HepG2 (cell line): ENCODE measurements around the gene SPSB2. TPM values are rescaled to one million over a fixed set of nuclear protein-coding genes. Genes with fewer than 3 reads are reported as not detected.

Source experiments
- ATAC-seq: fragments of 200-7000 bp; cut with Tn5 transposase; 3 replicates; pipeline ENCODE4 v1.9.1; 2020; ENCODE audit warnings: mild to moderate bottlenecking, moderate library complexity
- BruUV-seq: library from RNA; stranded (reverse); fragments of 400-500 nt; replicated peaks from 2 replicates; lab custom pipeline; 2021; lab: Mats Ljungman, UMichigan
- CTCF ChIA-PET: fragments of 300-600 bp; formaldehyde crosslinking; extraction: SDS; loops from one replicate; lab custom pipeline; 2021; ENCODE audit warnings: low total read pairs, inconsistent platforms, low intra/inter-chr PET ratio; lab: Yijun Ruan, JAX
- POLR2A ChIA-PET: fragments of 350-600 bp; sonication (Branson Sonifier 250); formaldehyde crosslinking; loops from one replicate; lab custom pipeline; 2020; ENCODE audit warnings: antibody characterized with exemption, inconsistent platforms; lab: Yijun Ruan, JAX
- DNase-seq: peaks from one replicate; pipeline ENCODE4 v3.0.0-alpha.2; 2015; ENCODE audit warnings: low spot score
- FAIRE-seq: peaks from 3 replicates; lab custom pipeline; 2011; peaks lifted over from hg19 to GRCh38; lab: Jason Lieb, UNC
- H2AFZ ChIP-seq: one replicate; pipeline ENCODE4 v1.6.1; 2011; ENCODE audit warnings: low read length, inconsistent platforms
- H3K27ac ChIP-seq: fragments of 300-600 bp; 3 replicates; pipeline ENCODE4 v1.8.0; 2011; ENCODE audit warnings: mixed run types, mild to moderate bottlenecking, mixed read lengths, low read length, inconsistent platforms; ENCODE audit not compliant: insufficient read depth; ENCODE audit errors: extremely low read length
- H3K27me3 ChIP-seq, 2 experiments: fragments of 200-600 bp in 1 of 2; 2 replicates in 1 of 2; 3 replicates in 1 of 2; pipeline versions ENCODE4 v1.6.0 to v1.8.0; 2011; ENCODE audit warnings: low read length in 2 of 2, mild to moderate bottlenecking in 2 of 2, moderate library complexity in 2 of 2, inconsistent platforms in 1 of 2; ENCODE audit not compliant: insufficient read depth in 2 of 2, control insufficient read depth in 1 of 2
- H3K36me3 ChIP-seq, 2 experiments: fragments of 200-600 bp in 1 of 2; replicated peaks in 1 of 2; 2 replicates in 1 of 2; 3 replicates in 1 of 2; pipeline versions ENCODE4 v1.5.1 to v1.8.0; 2011; ENCODE audit warnings: low read length in 2 of 2, inconsistent platforms in 1 of 2; ENCODE audit not compliant: insufficient read depth in 2 of 2, control insufficient read depth in 1 of 2
- H3K4me1 ChIP-seq: 2 replicates; pipeline ENCODE4 v1.5.1; 2012; ENCODE audit warnings: low read length, inconsistent platforms; ENCODE audit not compliant: insufficient read depth
- H3K4me2 ChIP-seq: 2 replicates; pipeline ENCODE4 v1.6.0; 2011; ENCODE audit warnings: low read depth, low read length, inconsistent platforms
- H3K4me3 ChIP-seq, 3 experiments: fragments of 200-600 bp in 1 of 3; sonication (generic), shearing (Covaris generic) in 1 of 3; replicated peaks in 1 of 3; 2 replicates each; pipeline ENCODE4 v1.5.1; 2011 to 2016; ENCODE audit warnings: low read length in 3 of 3, inconsistent platforms in 2 of 3, low read depth in 2 of 3, mild to moderate bottlenecking in 2 of 3, control low read depth in 1 of 3, mixed read lengths in 1 of 3; ENCODE audit not compliant: insufficient read depth in 1 of 3
- H3K79me2 ChIP-seq: one replicate; pipeline ENCODE4 v1.6.1; 2011; ENCODE audit warnings: low read length, inconsistent platforms; ENCODE audit not compliant: insufficient read depth
- H3K9ac ChIP-seq: 2 replicates; pipeline ENCODE4 v1.6.0; 2011; ENCODE audit warnings: mild to moderate bottlenecking, low read depth, low read length, inconsistent platforms; ENCODE audit not compliant: insufficient read depth
- H3K9me3 ChIP-seq: 2 replicates; pipeline ENCODE4 v1.5.1; 2012; ENCODE audit warnings: mild to moderate bottlenecking, low read length
- H4K20me1 ChIP-seq: 2 replicates; pipeline ENCODE4 v1.6.0; 2011; ENCODE audit warnings: inconsistent platforms, mild to moderate bottlenecking, low read length, moderate library complexity; ENCODE audit not compliant: insufficient read depth
- AKAP8 ChIP-seq: sonication (generic); formaldehyde crosslinking; IDR thresholded peaks from 2 replicates; pipeline ENCODE4 v1.5.1; 2020; ENCODE audit warnings: mild to moderate bottlenecking, missing genetic modification reagents
- KDM1A ChIP-seq: IDR thresholded peaks from 2 replicates; pipeline ENCODE4 v1.6.1; 2016; ENCODE audit warnings: missing compliant biosample characterization
- NR1H2 ChIP-seq: sonication (generic); formaldehyde crosslinking; IDR thresholded peaks from 2 replicates; pipeline ENCODE4 v1.8.1; 2022; ENCODE audit warnings: low read depth, missing genetic modification reagents, borderline replicate concordance
- SAP130 ChIP-seq: IDR thresholded peaks from 2 replicates; pipeline ENCODE4 v1.6.1; 2016; ENCODE audit warnings: low read depth
- SP2 ChIP-seq: sonication (generic); formaldehyde crosslinking; IDR thresholded peaks from 2 replicates; pipeline ENCODE4 v1.5.1; 2020; ENCODE audit warnings: mild to moderate bottlenecking, missing genetic modification reagents
- ZBTB7A ChIP-seq: sonication (generic); formaldehyde crosslinking; IDR thresholded peaks from 2 replicates; pipeline ENCODE4 v1.8.0; 2022; ENCODE audit warnings: mild to moderate bottlenecking, missing genetic modification reagents
- ZMAT3 ChIP-seq: sonication (generic); formaldehyde crosslinking; conservative IDR thresholded peaks from 2 replicates; pipeline ENCODE4 v1.7.0; 2021; ENCODE audit warnings: missing genetic modification reagents
- ZNF121 ChIP-seq: sonication (generic); formaldehyde crosslinking; IDR thresholded peaks from 2 replicates; pipeline ENCODE4 v1.5.0; 2020; ENCODE audit warnings: mild to moderate bottlenecking, missing genetic modification reagents
- ZNF205 ChIP-seq: IDR thresholded peaks from 2 replicates; pipeline ENCODE4 v1.6.1; 2018; ENCODE audit warnings: missing biosample characterization, missing genetic modification reagents
- ZNF570 ChIP-seq: sonication (generic); formaldehyde crosslinking; IDR thresholded peaks from 2 replicates; pipeline ENCODE4 v1.4.0; 2020; ENCODE audit warnings: mild to moderate bottlenecking, missing genetic modification reagents, borderline replicate concordance
- ZNF589 ChIP-seq: sonication (generic); formaldehyde crosslinking; conservative IDR thresholded peaks from 2 replicates; pipeline ENCODE4 v1.8.0; 2022; ENCODE audit warnings: mild to moderate bottlenecking, moderate library complexity, missing genetic modification reagents
- ZNF83 ChIP-seq: sonication (generic); formaldehyde crosslinking; IDR thresholded peaks from 2 replicates; pipeline ENCODE4 v1.4.0; 2020; ENCODE audit warnings: missing genetic modification reagents, mild to moderate bottlenecking, borderline replicate concordance
- WGBS: methylation state at CpG from one replicate; pipeline ENCODE4 v1.1.6; 2017; ENCODE audit warnings: low lambda C conversion rate; 5-methylcytosine and 5-hydroxymethylcytosine counted together
- in situ Hi-C: cut with HindIII; loops from 2 replicates; pipeline ENCODE4 v1.10.0; 2017; ENCODE audit warnings: low pct_unique_long_range_greater_than_20kb; ENCODE audit not compliant: extremely low pct_ligation_motif_present
- intact Hi-C: fragments of 100-400 bp; cut with micrococcal nuclease; formaldehyde crosslinking; loops from one replicate; pipeline ENCODE4 v1.10.0; 2022; ENCODE audit not compliant: unreplicated experiment
- polyA plus RNA-seq, 8 experiments: library from polyadenylated mRNA; depleted of rRNA in 3 of 8; stranded (reverse) in 7 of 8; unstranded in 1 of 8; fragments of >200 nt; fragmentation: Illumina TruSeq in 4 of 8; extraction: Trizol in 4 of 8; gene quantifications; 2 replicates each; pipeline versions ENCODE4 v1.2.1 to v1.2.3, GENCODE V29; 2011 to 2016; ENCODE audit warnings: low read depth in 4 of 8, missing spikeins in 1 of 8, mixed read lengths in 1 of 8; ENCODE audit not compliant: insufficient read depth in 1 of 8
- total RNA-seq, 5 experiments: library from RNA; depleted of rRNA; stranded (reverse); fragments of >200 nt; fragmentation: Illumina TruSeq; extraction: Trizol; gene quantifications; 2 replicates each; pipeline ENCODE4 v1.2.3, GENCODE V29; 2016; ENCODE audit warnings: low read depth in 1 of 5
- TF ChIP-seq, protein P1 (sequence below): sonication (generic); formaldehyde crosslinking; IDR thresholded peaks from 2 replicates; pipeline ENCODE4 v1.5.0; 2020; ENCODE audit warnings: mild to moderate bottlenecking, low read depth, missing genetic modification reagents, borderline replicate concordance

Gene SPSB2
- total and polyA plus RNA-seq, 2 of the 13 experiments (the other 11 are each of a cell fraction or from before 2014, with no cell fraction given): 2.0 to 6.2 TPM

DNA sequence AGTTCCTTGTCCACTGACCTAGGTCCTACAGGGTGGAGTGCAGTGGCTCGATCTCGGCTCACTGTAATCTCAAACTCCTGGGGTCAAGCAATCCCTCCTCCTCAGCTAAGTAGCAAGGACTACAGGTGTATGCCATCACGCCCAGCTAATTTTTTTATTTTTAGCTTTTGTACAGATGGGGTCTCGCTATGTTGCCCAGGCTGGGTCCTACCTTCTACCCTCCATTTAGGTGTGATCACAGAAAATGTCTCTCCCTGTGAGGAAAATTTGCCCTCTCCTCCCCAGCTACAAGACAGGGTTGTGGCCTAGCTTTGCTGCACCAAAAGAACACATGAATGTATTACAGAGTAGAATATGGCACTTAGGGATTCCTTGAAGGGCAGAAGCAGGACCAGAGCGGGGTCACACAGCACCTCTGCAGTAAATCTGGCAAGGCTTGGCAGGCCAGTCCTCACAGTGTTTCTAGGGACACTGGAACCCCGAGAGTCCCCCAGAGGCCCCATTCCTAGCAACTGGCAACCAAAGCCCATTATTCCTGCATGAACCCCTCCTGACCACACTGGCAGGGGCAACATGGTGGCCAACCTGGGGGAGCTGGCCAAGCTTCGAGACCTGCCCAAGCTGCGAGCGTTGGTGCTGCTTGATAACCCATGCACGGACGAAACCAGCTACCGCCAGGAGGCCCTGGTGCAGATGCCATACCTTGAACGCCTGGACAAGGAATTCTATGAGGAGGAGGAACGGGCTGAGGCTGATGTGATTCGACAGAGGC, 39.2 kb upstream of the SPSB2 start:
- DNase-seq (no peak), ATAC-seq (no peak), FAIRE-seq (no peak)
- Histone ChIP-seq H3K9me3 (no peaks in the 10 kb centered on the region), H3K4me2 (peak overlapping the region; percentile 96; the same call in 1 of the 2 replicates), H4K20me1 (no peaks in the 10 kb centered on the region), H3K9ac (no peak overlapping the region), H2AFZ (no peak overlapping the region), H3K79me2 (peaks cover 17% of the 10 kb centered on the region), H3K36me3 (peaks cover 2 to 11% of the 10 kb centered on the region in 2 experiments; a peak in 3 of 5 replicates), H3K27ac (no peak overlapping the region), H3K4me3 (0 out of 6 replicates have a peak overlapping the region, but pooled peaks of 1 of the 3 experiments have one; percentile 77), H3K27me3 (no peaks in the 10 kb centered on the region), H3K4me1 (peaks cover 48% of the 10 kb centered on the region)
- 0 out of 2 replicates have a peak, but pooled peaks have one; percentile 12 for TF ChIP-seq ZNF121 (CRISPR knock-in tag)
- TF ChIP-seq, protein P1, sequence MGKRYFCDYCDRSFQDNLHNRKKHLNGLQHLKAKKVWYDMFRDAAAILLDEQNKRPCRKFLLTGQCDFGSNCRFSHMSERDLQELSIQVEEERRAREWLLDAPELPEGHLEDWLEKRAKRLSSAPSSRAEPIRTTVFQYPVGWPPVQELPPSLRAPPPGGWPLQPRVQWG: no peak
- 90% methylated on average over 14 of the region's 15 CpGs for WGBS
- CTCF ChIA-PET: no interaction called here
- POLR2A ChIA-PET: interaction anchor here (1.5 to 3.1 kb wide), 3 partner anchors 34 to 60 kb away, joined by 5 to 13 read pairs (median 9); partner anchors contain the start of genes SPSB2 and USP5
- BruUV-seq: no TSS peak
- intact Hi-C loops: no loop called here
- in situ Hi-C loops: no loop called here

DNA sequence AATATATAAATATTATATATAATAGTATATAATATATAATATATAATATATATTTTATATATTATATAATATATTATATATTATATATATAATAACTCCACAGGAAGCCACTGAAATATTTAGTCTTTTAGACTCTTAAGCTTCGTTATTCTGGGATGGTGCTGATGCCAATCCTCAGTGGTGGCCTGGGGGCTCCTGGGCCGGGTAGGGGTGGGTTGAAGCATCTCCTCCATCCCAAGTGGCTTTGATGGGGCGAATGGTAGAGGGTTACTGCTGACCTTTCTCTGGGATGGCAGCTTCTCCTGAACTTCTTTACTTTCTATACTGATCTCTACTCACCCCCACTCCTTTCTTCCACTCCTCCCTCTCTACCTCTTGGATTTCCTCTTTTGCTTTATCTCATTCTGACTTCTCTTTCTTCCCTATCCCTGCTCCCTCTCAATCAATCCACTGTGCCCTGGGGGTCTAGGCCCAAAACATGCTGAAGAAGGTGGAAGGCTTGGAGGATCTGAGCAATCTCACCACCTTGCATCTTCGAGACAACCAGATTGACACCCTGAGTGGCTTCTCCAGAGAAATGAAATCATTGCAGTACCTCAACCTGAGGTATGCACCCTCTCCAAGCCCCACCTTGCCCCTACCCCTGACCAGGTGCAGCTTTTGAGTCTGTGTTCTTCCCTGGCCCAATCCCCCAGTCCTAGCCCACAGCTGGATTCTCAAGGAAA, 36.5 kb upstream of the SPSB2 start:
- Histone ChIP-seq H3K27me3 (no peaks in the 10 kb centered on the region), H3K4me2 (no peak overlapping the region), H4K20me1 (no peaks in the 10 kb centered on the region), H3K27ac (no peak overlapping the region), H3K4me1 (peaks cover 40% of the 10 kb centered on the region), H3K9me3 (no peaks in the 10 kb centered on the region), H2AFZ (no peak overlapping the region), H3K79me2 (peaks cover 2% of the 10 kb centered on the region), H3K36me3 (no peaks in the 10 kb centered on the region), H3K9ac (no peak overlapping the region), H3K4me3 (no peak overlapping the region)
- DNase-seq (no peak), ATAC-seq (no peak), FAIRE-seq (no peak)
- ChIA-PET CTCF (no interaction called here), POLR2A (interaction anchor here (1.3 kb wide), 1 partner anchor 199 kb away, joined by 3 read pairs; no protein-coding TSS in a partner anchor)
- WGBS: 74% methylated on average over 4 of the region's 4 CpGs
- intact Hi-C loops (no loop called here), in situ Hi-C loops (no loop called here)
- BruUV-seq: no TSS peak
- TF ChIP-seq NR1H2 (CRISPR knock-in tag) (no peak), ZNF589 (no peak), AKAP8 (no peak), ZBTB7A (no peak), KDM1A (CRISPR knock-in tag) (no peak), ZNF570 (CRISPR knock-in tag) (no peak), SP2 (CRISPR knock-in tag) (no peak), ZNF205 (CRISPR knock-in tag) (no peak), ZNF83 (CRISPR knock-in tag) (no peak), ZMAT3 (CRISPR knock-in tag) (no peak), SAP130 (CRISPR knock-in tag) (no peak)
